ENCODE measurements around the gene MAP3K7CL. TPM values are rescaled to one million over a fixed set of nuclear protein-coding genes. Genes with fewer than 3 reads are reported as not detected.

The MAP3K7CL gene
- total RNA-seq, 2 donors from 2014 or later = 20.3 to 41.2 TPM

DNA sequence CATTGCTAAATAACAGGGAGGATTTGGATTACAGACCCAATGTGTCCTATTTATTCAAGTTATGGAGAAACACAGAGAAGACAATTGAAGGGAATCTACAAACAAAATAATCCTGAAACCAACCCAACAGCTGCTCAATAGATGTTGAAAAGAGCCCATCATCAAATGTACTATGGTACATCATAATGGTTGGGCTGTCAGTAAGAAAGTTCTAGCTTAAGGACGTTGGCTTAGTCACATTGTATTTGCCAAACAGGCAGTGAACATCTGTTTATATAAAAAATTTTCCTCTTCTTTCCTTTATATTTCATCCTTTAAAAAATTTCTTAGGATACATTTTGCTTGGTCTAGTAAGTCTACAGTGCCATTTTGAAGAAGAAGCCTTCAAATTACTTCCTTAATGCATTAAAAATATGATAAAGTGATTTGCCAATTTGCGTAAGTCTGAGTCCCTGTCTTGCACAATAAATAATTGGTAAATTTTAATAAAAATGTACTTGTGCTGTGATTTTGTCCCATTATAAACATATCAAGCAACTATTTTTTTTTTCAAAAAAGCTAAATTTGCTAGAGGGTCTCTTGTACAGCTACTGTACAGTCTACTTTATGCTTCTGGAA is 14.4 kb downstream of the MAP3K7CL start:
- Histone ChIP-seq H3K4me1 (ENCODE audit: control insufficient read depth in 1 of 2, low read depth in 2 of 2) (peaks cover 34 to 54% of the 10 kb centered on the region in 2 donors), H3K27me3 (replicated peaks; ENCODE audit: insufficient read depth) (no peaks in the 10 kb centered on the region), H3K27ac (peak overlapping the region; percentile 67 to 87), H3K4me3 (peak overlapping the region; percentile 30), H3K9me3 (no peaks in the 10 kb centered on the region), H3K36me3 (no peaks in the 10 kb centered on the region)
- TF ChIP-seq, protein P1, sequence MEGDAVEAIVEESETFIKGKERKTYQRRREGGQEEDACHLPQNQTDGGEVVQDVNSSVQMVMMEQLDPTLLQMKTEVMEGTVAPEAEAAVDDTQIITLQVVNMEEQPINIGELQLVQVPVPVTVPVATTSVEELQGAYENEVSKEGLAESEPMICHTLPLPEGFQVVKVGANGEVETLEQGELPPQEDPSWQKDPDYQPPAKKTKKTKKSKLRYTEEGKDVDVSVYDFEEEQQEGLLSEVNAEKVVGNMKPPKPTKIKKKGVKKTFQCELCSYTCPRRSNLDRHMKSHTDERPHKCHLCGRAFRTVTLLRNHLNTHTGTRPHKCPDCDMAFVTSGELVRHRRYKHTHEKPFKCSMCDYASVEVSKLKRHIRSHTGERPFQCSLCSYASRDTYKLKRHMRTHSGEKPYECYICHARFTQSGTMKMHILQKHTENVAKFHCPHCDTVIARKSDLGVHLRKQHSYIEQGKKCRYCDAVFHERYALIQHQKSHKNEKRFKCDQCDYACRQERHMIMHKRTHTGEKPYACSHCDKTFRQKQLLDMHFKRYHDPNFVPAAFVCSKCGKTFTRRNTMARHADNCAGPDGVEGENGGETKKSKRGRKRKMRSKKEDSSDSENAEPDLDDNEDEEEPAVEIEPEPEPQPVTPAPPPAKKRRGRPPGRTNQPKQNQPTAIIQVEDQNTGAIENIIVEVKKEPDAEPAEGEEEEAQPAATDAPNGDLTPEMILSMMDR (IDR thresholded peaks at IDR 0.05) = no peak
- peak; percentile 32 for ATAC-seq (ENCODE audit: insufficient number of reproducible peaks, low FRiP score, low read depth)
- no peak for DNase-seq (ENCODE audit: low spot score)

DNA sequence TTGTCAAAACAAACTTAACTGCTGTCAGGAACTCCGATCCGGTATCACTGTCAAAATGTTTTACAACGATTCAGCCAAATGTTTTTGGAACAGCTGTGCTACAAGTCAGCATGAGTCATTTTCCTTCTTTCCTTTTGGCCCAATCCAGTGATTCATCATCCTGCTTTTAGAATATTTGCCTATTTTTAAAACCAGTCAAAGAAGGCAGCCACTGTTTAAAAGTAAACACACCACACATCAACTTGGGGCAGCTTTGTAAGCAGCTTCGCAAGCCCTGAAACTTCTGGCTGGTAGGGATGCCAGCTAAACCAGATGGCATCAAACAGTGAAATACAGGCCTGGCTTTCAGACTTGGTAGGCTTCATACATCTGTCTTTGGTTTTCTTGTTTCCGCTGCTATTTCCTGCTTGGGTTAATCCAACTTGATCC is 14.9 kb downstream of the MAP3K7CL start:
- Histone ChIP-seq H3K4me1 (ENCODE audit: control insufficient read depth in 1 of 2, low read depth in 2 of 2) (peaks cover 34 to 58% of the 10 kb centered on the region in 2 donors), H3K9me3 (no peaks in the 10 kb centered on the region), H3K4me3 (peak overlapping the region; percentile 30), H3K27me3 (replicated peaks; ENCODE audit: insufficient read depth) (no peaks in the 10 kb centered on the region), H3K27ac (peak overlapping the region; percentile 67 to 87), H3K36me3 (no peaks in the 10 kb centered on the region)
- DNase-seq (ENCODE audit: low spot score) (peak; percentile 29), ATAC-seq (ENCODE audit: insufficient number of reproducible peaks, low FRiP score, low read depth) (peak; percentile 88)
- TF ChIP-seq, protein P1 (IDR thresholded peaks at IDR 0.05) = no peak

DNA sequence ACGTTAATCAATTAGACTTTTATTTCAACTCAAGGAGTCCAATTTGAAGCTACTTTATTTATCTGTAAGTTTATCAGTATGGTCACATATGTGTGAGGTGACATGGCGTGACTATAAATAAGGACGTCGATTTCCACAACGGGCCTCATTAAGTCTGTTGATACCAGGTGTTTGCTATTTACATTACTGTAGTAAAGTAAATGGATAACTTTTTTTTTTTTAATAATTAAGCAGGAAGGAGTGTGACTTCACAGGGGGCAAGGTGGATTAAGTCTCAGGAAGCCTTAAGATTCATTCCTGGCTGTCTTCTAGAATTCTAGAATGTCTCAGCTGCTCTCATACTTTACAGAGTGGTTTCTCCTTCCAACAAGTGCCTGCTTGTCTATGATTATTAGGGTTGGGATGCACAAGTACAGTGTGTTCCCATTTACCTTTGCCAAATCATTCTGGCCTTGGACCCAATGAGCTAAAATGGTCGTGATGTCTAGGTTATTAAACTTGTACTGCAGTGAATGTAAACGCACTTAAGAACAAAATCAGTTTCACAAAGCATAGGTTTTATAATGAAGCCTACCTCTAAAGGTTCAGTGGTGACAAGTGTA is 15.5 kb downstream of the MAP3K7CL start:
- no peak for ATAC-seq (ENCODE audit: insufficient number of reproducible peaks, low FRiP score, low read depth)
- H3K4me1 ChIP-seq (ENCODE audit: control insufficient read depth in 1 of 2, low read depth in 2 of 2) = peaks cover 34 to 58% of the 10 kb centered on the region in 2 donors
- peak overlapping the region; percentile 59 to 87 for H3K27ac ChIP-seq

DNA sequence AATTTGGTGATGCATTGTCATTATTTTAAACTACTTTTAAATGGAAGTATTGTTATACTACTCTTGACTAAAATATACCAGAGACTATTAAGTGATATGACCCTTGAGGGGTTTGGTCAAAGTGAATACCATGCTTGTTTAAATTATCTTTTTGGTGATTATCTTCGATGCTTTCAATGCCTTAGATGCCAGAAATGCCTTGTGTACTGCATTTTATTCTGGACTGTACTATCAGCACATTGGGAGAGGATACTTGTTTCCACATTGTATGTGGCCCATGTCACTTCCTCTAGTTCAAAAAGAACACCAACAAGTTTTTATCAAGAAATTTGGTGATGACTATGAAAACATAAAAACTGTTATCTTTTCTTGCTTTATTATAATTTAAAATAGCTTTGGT is 16.3 kb downstream of the MAP3K7CL start:
- H3K27ac ChIP-seq = peak overlapping the region; percentile 59 to 87
- TF ChIP-seq, protein P1 (IDR thresholded peaks at IDR 0.05) = no peak
- no peaks in the 10 kb centered on the region for H3K27me3 ChIP-seq (replicated peaks; ENCODE audit: insufficient read depth)
- no peaks in the 10 kb centered on the region for H3K36me3 ChIP-seq
- no peak overlapping the region for H3K4me3 ChIP-seq
- no peak for ATAC-seq (ENCODE audit: insufficient number of reproducible peaks, low FRiP score, low read depth)
- H3K4me1 ChIP-seq (ENCODE audit: control insufficient read depth in 1 of 2, low read depth in 2 of 2) = peaks cover 34 to 58% of the 10 kb centered on the region in 2 donors
- no peak for DNase-seq (ENCODE audit: low spot score)
- no peaks in the 10 kb centered on the region for H3K9me3 ChIP-seq

More for the DNA sequence above, 15.5 kb downstream of the MAP3K7CL start:
- TF ChIP-seq, protein P1 (IDR thresholded peaks at IDR 0.05) = no peak
- Histone ChIP-seq H3K27me3 (replicated peaks; ENCODE audit: insufficient read depth) (no peaks in the 10 kb centered on the region), H3K9me3 (no peaks in the 10 kb centered on the region), H3K36me3 (no peaks in the 10 kb centered on the region), H3K4me3 (peak overlapping the region; percentile 30)
- no peak for DNase-seq (ENCODE audit: low spot score)

DNA sequence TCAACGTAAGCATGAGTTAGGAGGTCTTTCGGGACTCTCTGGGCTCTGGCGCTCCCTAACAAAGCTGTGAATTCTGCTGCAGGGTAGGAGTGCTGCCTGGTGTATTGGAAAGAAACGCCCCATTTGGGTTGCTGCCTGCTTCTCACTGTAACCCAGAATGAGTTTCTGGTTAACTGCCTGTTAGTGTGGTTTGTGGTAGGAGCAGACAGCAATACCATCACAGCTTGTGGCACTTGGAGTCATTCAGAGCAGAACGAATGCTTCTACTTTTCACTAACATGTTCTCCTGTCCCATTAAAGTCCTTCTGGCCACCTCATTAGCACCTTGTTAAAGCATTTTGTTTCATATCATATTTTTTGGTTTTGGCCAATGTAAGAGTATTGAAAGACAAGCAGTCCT is 18.1 kb downstream of the MAP3K7CL start:
- Histone ChIP-seq H3K4me3 (peak overlapping the region; percentile 13), H3K27me3 (replicated peaks; ENCODE audit: insufficient read depth) (no peaks in the 10 kb centered on the region), H3K9me3 (no peaks in the 10 kb centered on the region), H3K27ac (no peak overlapping the region), H3K36me3 (no peaks in the 10 kb centered on the region), H3K4me1 (ENCODE audit: control insufficient read depth in 1 of 2, low read depth in 2 of 2) (peaks cover 34 to 65% of the 10 kb centered on the region in 2 donors)
- TF ChIP-seq, protein P1 (IDR thresholded peaks at IDR 0.05) = no peak
- ATAC-seq (ENCODE audit: insufficient number of reproducible peaks, low FRiP score, low read depth) (no peak), DNase-seq (ENCODE audit: low spot score) (no peak)
